Activated CD4-positive, CD25-positive, alpha-beta regulatory T cell treated with anti-CD3 and anti-CD28 coated beads, Interleukin-2, amount 50 U/mL, for 16 hours (primary cell): ENCODE results near the gene MCC.

Experiments used
- DNase-seq: peaks from one replicate; pipeline ENCODE4 v3.0.0-alpha.2; 2020; ENCODE audit warnings: low read depth, low spot score

MCC gene

DNA sequence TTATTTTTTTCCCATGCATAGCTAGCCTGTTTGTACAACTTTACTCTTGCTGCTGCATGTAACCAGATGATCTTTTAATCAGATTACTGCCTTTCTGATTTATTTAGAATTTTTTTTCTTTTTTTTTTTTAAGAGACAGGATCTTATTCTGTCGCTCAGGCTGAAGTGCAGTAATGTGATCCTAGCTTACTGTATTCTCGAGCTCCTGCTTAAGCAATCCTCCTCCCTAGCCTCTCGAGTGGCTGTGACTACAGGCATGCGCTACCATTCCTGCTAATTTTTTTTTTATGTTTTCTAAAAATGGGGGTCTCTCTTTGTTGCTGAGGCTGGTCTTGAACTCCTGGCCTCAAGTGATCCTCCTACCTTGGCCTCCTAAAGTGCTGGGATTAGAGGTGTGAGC is 502.0 kb downstream of the MCC start:
- no peak for DNase-seq

DNA sequence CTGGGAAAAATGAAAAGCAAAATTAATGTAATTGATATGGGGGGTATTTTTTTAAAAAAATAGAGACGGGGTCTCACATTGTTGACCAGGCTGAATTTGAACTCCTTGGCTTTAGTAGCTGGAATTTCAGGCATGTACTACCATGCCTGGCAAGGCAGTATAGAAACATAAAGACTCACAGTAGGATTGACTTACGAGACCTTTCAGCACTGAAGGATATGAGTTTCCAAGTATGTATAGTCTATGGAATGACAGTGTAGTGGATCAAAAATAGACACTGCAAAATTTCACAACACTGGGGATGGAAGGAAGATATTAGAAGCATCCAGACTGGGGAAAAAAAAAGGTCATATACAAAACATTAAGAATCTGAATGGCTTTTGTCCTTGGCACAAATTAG is 504.9 kb downstream of the MCC start:
- no peak for DNase-seq

DNA sequence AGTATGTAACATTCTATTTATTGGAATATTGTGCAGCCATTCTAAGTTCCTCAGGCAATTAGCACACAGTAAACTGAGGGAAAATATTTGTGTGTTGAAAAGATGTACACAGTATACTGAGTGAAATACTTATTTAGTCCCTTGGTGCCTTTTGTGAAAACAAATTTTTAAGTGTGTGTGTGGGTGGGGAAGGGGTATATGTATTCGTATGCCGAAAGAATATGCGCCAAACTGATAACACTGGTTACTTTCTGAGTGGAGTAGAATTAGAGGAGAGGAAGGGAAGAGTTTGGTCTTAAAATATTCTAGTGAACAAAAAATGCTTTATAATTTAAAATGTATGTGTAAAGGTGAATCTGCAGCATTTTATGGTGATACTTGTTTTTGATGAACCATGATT is 508.5 kb downstream of the MCC start:
- no peak for DNase-seq

DNA sequence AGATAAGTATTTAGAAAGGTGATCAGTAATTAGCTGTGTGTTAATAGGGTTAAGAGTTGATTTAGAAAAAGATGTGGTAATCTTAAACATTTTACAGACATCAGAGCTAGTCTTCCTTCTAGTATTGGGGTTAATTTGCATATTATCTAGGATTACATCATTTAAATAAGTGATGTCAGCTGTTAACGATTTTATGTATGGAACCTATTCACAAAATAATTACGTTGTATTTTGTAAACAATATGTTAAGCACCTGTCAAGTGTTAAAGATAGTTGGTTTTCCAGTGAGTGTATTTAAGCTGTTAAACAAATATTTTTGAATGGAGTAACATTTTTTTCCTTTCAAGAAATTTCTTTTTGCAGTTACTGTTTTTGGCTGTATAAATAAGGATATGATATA is 509.4 kb downstream of the MCC start:
- DNase-seq, result no peak

DNA sequence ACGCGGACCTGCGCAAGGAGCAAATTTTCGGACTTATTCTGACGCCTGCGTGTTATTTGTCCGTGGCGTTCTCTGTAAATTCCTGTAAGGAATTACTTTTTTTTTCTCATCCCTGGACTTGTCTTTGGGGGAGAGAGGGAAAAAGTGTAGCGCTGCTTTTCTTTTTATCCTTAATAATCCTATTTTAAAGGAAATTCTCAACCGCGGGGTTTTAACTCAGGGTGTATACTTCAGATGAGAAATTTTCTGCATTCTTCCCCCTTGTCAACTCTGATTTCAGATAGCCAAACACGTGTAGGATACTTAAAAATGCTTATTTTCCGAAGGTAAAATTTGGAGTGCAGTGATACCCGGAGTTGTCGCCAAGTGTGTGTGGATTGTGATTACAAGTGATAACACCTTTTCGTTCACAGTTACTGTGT is 510.8 kb downstream of the MCC start:
- no peak for DNase-seq

DNA sequence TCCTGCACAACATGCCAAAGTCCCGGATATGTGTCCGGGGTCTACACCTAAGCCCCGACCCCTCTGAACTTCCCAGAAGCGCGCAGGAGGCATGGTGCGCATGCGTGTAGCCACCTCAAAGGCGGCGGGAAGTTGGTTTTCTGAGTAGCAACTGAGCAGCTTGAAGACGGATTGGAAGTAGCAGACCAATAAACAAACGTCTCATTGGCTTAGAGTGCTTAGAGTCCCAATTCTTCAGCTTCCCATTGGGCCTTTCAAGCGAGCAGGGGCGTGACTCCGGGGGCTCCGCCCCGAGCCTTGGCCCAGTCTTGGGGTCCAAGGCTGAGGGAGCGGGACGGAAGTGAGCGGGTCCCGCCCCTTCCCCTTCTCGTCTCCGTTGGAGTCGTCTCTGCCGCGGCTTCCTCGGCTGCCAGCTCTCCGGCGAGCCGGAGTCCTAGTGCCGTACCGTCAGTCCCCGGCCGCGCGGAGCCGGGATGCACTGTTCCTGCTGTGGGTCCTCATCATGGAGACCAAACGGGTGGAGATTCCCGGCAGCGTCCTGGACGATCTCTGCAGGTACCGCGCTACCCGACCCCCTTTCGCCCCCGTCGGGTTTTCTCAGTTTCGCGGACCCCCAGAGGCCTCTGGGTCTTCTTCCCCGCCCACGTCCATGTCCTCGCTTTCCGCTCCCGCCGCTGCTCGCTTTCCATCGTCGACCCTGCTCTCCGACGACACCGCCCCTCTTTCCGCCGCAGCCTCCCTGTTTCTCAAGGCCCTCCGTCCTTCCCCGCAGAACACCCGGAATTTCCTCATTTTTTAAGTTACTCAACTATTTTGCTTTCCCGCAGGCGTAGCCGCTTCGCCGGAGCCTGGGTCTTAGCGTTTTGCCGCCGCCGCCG is 511.6 kb downstream of the MCC start, which contains the start of gene DCP2:
Gene DCP2 (plus strand): TSS at position 367 of the 878 bp plus-strand sequence. CDS start 136 bp downstream, at position 503.
- DNase-seq, result peak; percentile 91

DNA sequence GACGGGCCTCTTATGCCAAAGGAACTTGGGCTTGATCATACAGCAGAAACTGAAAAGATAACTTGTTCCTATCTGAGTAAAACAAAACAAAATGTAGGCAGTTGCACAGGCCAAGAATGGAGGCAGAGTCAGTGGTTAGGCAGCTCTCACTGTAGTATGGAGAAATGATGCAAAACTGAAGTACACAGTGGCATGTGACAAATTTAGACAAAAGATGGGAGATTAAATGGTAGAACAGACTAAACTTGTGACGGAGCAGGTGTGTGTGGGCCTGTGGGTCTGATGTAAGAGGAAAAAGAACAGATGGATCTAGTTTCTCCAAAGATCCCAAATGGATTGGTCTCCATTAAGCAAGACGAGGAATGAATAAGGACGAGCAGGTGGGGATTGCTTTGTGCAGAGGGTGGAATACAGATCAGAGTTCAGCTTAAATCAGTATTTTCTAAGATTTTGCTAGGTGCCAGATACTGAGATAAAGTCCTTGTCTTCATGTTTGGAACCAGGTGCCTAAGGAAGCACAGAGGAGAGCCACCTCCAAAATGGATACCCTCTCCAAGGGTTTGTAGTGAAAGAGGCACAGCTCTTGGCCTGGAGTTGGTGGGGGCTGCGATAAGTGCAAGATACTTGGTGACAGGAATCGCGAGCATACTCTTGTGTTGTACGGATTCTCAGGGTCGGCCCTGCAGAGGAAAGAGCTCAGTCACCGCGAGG is 512.4 kb downstream of the MCC start:
- DNase-seq, result no peak

DNA sequence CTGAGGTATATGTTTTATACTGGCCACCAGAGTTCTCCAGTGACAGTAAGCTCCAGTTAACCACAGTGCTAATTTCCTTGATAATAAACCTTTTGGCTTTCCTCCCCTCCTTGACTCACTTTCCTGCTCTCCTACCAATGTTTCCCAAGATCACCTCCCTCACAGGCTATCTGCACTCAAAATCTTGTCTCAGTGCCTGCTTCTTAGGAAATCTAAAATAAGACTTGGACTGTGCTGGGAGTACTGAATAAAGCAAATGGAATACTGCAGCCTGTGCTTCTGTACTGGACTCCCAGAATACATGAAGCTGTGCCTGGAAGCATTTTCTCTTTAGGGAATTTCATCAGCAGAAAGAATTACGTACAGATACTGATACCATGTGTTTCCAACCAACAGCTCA is 513.4 kb downstream of the MCC start:
- DNase-seq, result no peak

DNA sequence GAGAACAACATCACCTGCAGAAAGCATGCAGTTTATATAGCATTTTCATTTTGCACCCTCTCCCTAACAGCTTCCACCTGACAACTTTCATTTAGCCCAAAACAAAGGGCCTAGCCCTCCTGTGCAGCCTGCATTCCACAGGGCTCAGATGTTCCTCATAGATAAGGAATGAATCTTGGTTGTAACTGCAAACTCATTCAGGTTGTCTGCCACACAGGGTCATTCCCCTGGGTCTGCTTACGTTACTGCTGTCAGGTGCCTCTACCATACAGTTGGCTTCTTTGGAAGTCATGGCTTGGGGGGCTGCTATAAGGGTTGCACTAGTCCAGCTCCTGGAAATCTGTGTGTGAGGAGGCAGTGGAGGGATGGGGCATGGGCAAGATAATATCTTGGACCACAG is 514.3 kb downstream of the MCC start:
- no peak for DNase-seq

DNA sequence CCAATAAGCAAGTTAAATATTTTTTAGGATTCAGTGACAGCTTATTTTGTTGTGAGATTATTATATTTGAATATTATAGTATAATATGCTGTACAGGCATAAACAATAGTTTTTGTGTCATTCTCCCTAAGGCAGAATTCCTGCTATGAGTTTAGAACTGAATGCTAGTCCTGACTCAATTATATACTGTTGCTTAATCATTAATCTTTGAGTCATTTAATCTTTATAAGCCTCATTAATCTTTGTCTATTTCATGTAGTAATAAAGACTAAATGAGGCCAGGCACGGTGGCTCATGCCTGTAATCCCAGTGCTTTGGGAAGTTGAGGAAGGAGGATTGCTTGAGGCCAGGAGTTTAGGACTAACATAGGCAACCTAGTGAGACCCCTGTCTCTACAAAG is 515.2 kb downstream of the MCC start:
- no peak for DNase-seq
